MM.1S (cell line): ENCODE measurements around the gene TMEM30B.

ENCODE experiments used
- DNase-seq: peaks from one replicate; pipeline ENCODE4 v3.0.0-alpha.2; 2015
- H2AFZ ChIP-seq: fragments of 300-600 bp; sonication (generic); 2 replicates; pipeline ENCODE4 v1.6.0; 2016; ENCODE audit warnings: antibody characterized with exemption, low read length
- H3F3A ChIP-seq: fragments of 300-600 bp; sonication (generic); 2 replicates; pipeline ENCODE4 v1.6.1; 2016; ENCODE audit warnings: mild to moderate bottlenecking, antibody characterized with exemption, low read length, moderate library complexity, mixed read lengths; ENCODE audit not compliant: insufficient read depth
- H3K27ac ChIP-seq: fragments of 300-600 bp; sonication (generic); 2 replicates; pipeline ENCODE4 v1.5.1; 2016; ENCODE audit warnings: mild to moderate bottlenecking, low read length
- H3K27me3 ChIP-seq: fragments of 300-600 bp; sonication (generic); replicated peaks from 2 replicates; pipeline ENCODE4 v1.6.0; 2016; ENCODE audit warnings: low read length; ENCODE audit not compliant: insufficient read depth
- H3K36me3 ChIP-seq: fragments of 300-600 bp; sonication (generic); replicated peaks from 2 replicates; pipeline ENCODE4 v1.6.1; 2016; ENCODE audit warnings: mild to moderate bottlenecking, low read length, mixed read lengths; ENCODE audit not compliant: insufficient read depth
- H3K4me1 ChIP-seq: fragments of 300-600 bp; sonication (generic); 2 replicates; pipeline ENCODE4 v1.6.1; 2016; ENCODE audit warnings: low read length, mixed read lengths
- H3K4me2 ChIP-seq: fragments of 300-600 bp; sonication (generic); 2 replicates; pipeline ENCODE4 v1.6.0; 2016; ENCODE audit warnings: low read depth, low read length
- H3K4me3 ChIP-seq: fragments of 300-600 bp; sonication (generic); 2 replicates; pipeline ENCODE4 v1.5.1; 2016; ENCODE audit warnings: low read length, mixed read lengths
- H3K79me2 ChIP-seq: fragments of 300-600 bp; sonication (generic); 2 replicates; pipeline ENCODE4 v1.6.1; 2016; ENCODE audit warnings: mixed run types, low read length, mixed read lengths
- H3K9ac ChIP-seq: fragments of 300-600 bp; sonication (generic); 2 replicates; pipeline ENCODE4 v1.6.1; 2016; ENCODE audit warnings: low read length, mixed read lengths
- H3K9me2 ChIP-seq: fragments of 300-600 bp; sonication (generic); replicated peaks from 2 replicates; pipeline ENCODE4 v1.6.1; 2016; ENCODE audit warnings: mild to moderate bottlenecking, low read length, mixed read lengths; ENCODE audit not compliant: insufficient read depth
- H3K9me3 ChIP-seq: fragments of 300-600 bp; sonication (generic); replicated peaks from 2 replicates; pipeline ENCODE4 v1.6.1; 2016; ENCODE audit warnings: mild to moderate bottlenecking, low read length, mixed read lengths; ENCODE audit not compliant: insufficient read depth
- H4K20me1 ChIP-seq: fragments of 300-600 bp; sonication (generic); 2 replicates; pipeline ENCODE4 v1.6.1; 2016; ENCODE audit warnings: mild to moderate bottlenecking, low read length, moderate library complexity, mixed read lengths; ENCODE audit not compliant: insufficient read depth
- CTCF ChIP-seq: fragments of 300-600 bp; sonication (generic); IDR thresholded peaks from 2 replicates; pipeline ENCODE4 v1.5.1; 2016; ENCODE audit warnings: antibody characterized with exemption, low read length, mixed read lengths
- EZH2 ChIP-seq: fragments of 300-600 bp; sonication (generic); optimal IDR thresholded peaks from 2 replicates; pipeline ENCODE3; 2017; ENCODE audit warnings: low read depth, mild to moderate bottlenecking, antibody characterized with exemption, low read length, mixed read lengths
- EZH2phosphoT487 ChIP-seq: fragments of 300-600 bp; sonication (generic); IDR thresholded peaks from 2 replicates; pipeline ENCODE4 v1.6.1; 2018; ENCODE audit warnings: antibody characterized with exemption, low read length

Gene TMEM30B

DNA sequence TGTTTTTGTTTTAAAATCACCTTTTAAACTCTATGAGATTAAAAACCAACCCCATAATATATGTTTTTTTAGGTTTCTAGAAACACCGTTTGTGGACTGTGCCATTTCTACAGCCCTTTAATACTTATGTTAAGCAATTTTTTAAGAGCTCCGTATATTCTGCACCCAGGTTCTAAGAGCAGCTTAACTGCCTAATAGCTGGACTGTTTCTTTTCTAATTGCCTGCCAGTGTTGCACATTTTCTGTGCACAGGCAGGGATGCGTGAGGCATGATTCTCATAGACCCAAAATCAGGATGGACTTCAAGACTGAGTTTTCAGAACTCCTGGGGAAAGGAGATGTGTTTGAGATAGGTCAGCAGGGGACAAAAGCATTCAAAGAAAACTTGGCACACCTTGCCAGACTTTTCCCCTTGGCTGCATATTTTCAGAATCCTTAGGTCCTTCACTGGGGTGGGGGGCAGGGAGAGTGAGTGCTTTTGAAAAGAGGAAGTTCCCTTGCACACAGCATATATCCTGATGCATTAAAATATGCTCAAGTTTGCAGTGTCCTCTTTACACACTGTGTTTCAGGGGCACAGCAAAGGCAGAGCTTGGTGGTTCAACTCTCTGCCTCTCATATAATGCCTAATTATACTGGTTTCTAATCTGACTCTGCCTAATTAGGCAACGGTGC is 27.9 kb downstream of the TMEM30B start:
- Histone ChIP-seq H3K4me1 (no peaks in the 10 kb centered on the region), H3K9me2 (no peaks in the 10 kb centered on the region), H3K36me3 (no peaks in the 10 kb centered on the region), H2AFZ (no peak overlapping the region), H3K27ac (no peak overlapping the region), H3F3A (no peaks in the 10 kb centered on the region), H3K9ac (no peak overlapping the region), H3K79me2 (no peaks in the 10 kb centered on the region), H3K27me3 (no peaks in the 10 kb centered on the region), H3K9me3 (no peaks in the 10 kb centered on the region), H3K4me2 (no peak overlapping the region), H3K4me3 (no peak overlapping the region), H4K20me1 (no peaks in the 10 kb centered on the region)
- TF ChIP-seq CTCF (no peak), EZH2 (no peak), EZH2phosphoT487 (no peak)
- no peak for DNase-seq

GRCh38 chr14:61252369-61253063 is 28.6 kb downstream of the TMEM30B start:
- no peaks in the 10 kb centered on the region for H3F3A ChIP-seq

GRCh38 chr14:61250063-61250462 is 31.1 kb downstream of the TMEM30B start:
- Histone ChIP-seq H3K4me1 (no peaks in the 10 kb centered on the region), H3K9me2 (no peaks in the 10 kb centered on the region), H3K36me3 (no peaks in the 10 kb centered on the region), H3K79me2 (no peaks in the 10 kb centered on the region), H3K4me2 (no peak overlapping the region), H3K9me3 (no peaks in the 10 kb centered on the region), H3K4me3 (no peak overlapping the region), H3K9ac (no peak overlapping the region), H3F3A (no peaks in the 10 kb centered on the region), H3K27me3 (no peaks in the 10 kb centered on the region), H2AFZ (no peak overlapping the region), H4K20me1 (no peaks in the 10 kb centered on the region), H3K27ac (no peak overlapping the region)
- no peak for DNase-seq
- no peak for TF ChIP-seq CTCF
- no peak for TF ChIP-seq EZH2
- TF ChIP-seq EZH2phosphoT487: no peak

More at GRCh38 chr14:61252369-61253063, 28.6 kb downstream of the TMEM30B start:
- Histone ChIP-seq H3K4me2 (no peak overlapping the region), H4K20me1 (no peaks in the 10 kb centered on the region), H3K4me3 (no peak overlapping the region), H3K9me3 (no peaks in the 10 kb centered on the region), H3K9ac (no peak overlapping the region), H3K27me3 (no peaks in the 10 kb centered on the region), H3K9me2 (no peaks in the 10 kb centered on the region), H3K27ac (no peak overlapping the region), H2AFZ (no peak overlapping the region), H3K36me3 (no peaks in the 10 kb centered on the region), H3K4me1 (no peaks in the 10 kb centered on the region), H3K79me2 (no peaks in the 10 kb centered on the region)
- DNase-seq: peak; percentile 63
- no peak for TF ChIP-seq EZH2
- no peak for TF ChIP-seq EZH2phosphoT487
- peak; percentile 63 for TF ChIP-seq CTCF
